Activated CD4-positive, alpha-beta T cell treated with anti-CD3 and anti-CD28 coated beads, Interleukin-2, amount 50 U/mL, for 1 hour (primary cell): Measurements from ENCODE around the gene ACBD3.

Experiments used
- DNase-seq: peaks from one replicate; pipeline ENCODE4 v3.0.0-alpha.2; 2020

The ACBD3 gene

DNA sequence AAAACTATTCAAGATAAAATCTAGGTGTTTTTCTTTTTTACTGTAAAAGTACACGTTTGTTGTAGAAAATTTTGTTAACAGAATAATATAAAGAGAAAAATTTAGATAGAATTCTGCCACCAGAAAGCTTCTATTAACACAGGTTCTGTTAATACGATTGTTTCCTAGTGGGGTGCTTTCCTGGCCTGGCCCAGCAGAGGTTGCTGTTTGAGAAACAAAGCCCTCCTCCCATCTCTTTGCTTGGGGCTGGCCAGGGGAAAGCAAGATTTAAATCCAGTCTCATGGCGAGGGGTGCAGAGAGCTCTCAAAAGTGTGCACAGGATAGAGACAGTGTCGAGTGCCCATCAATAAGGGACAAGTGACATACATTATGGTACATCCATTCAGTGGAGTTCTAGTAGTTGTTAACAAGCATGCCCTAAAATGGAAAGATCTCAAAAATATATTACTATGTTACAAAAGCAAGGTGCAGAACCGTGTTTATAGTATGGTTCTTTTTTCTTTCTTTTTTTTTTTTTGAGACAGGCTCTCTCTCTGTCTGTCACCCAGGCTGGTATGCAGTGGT, 14.6 kb upstream of the ACBD3 start:
- DNase-seq: no peak

DNA sequence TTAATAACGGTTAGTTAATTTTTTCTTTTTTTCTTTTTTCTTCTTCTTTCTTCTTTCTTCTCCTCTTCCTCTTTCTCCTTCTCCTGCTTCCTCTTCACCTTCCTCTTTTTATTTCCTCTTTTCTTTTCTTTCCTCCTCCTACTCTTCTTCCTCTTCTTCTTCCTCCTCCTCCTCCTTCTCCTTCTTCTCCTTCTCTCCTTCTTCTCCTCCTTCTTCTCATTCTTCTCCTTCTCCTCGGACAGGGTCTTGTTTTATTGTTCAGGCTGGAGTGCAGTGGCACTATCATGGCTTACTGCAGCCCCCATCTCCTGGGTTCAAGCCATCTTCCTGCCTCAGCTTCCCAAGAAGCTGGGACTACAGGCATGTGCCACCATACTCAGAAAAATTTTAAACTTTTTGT, 13.4 kb upstream of the ACBD3 start:
- no peak for DNase-seq

DNA sequence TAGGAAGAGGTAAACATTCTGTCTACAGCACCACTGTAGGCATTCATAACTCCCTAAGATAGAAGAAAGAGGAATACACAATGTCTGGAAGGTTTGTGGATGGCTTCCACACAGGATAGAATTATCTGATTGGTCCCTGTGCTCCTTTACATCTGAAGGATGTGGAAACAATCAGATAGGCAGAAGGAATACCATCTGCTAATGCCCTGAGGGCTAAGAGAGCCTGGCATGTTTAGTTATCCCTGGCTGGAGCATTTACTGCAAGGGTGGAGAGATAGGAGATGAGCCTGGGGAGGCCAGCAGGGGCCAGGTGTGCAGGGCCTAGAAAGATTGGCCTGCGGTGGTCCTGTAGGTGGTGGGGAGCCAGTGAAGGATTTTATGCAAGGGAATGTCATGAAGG, 8.6 kb upstream of the ACBD3 start:
- DNase-seq: no peak

DNA sequence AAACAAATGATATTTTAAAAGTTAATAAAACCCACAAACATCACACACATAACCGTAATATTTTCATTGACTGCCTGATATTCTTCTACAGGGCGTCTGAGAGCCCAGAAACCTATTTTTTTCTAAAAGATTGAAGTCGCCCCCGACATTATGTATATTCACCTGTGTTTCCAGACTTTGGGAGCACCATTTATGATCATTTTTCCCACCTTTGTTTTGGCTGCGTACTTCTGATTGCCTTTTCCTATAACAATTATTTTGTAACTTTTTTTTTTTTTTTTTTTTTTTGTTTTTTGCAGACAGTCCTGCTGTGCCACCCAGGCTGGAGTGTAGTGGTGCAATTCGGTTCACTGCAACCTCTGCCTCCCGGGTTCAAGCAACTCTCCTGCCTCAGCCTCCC, 839 bp upstream of the ACBD3 start:
- DNase-seq: no peak

DNA sequence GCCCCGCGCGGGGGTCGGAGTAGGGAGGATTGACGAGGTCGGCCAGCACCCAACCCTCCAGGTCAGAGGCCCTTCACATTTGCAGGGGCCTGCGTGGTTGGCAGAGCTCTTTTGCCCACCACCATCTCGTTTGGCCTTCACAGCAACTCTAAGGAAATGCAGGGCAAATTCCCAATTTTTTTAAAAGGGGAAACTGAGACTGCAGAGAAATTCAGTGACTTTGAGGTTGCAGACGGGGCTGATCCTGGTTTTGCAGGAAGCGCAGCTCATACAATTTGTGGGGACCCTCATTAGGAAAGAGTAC, 430 bp upstream of the ACBD3 start:
- no peak for DNase-seq

DNA sequence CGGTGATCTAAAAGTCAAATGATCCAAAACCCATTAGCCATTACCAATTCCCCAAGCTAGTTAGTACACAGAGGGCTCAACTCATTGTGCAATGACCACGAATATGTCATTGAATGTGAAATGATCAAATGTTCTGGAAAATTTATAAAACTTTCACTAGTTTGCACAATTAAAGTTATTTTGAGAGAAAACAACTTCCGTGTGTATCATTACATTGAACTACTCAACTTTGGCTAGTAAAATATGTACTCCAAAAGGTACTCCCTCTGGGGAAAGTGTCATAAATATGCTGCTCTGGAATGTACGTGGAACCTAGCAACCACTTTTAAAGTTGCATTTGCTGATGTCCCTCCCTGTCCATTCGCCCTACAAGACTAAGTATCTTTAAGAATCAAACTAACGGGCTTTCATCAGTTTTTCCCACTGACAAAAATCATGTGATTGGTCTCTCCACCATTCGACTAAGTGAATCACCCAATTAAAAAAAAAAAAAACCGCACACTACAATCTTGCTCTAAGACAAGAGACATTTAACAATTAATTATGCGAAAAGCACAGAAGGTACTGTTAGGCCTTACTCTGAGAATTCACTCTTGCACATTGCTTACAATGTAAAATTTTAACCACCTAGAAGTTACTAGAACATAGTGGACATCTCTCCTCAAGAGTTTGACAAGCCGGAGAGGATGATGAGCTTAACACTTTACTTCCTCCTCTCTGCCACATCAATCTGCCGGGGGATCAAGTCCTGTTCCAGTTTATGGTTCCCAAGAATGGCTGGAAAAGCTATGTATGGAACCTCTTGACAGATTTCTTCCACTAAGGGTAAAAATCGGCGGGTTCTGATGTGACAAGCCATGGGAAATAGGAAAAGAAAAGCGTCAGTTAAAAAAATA, 1.2 kb downstream of the ACBD3 start:
- no peak for DNase-seq

DNA sequence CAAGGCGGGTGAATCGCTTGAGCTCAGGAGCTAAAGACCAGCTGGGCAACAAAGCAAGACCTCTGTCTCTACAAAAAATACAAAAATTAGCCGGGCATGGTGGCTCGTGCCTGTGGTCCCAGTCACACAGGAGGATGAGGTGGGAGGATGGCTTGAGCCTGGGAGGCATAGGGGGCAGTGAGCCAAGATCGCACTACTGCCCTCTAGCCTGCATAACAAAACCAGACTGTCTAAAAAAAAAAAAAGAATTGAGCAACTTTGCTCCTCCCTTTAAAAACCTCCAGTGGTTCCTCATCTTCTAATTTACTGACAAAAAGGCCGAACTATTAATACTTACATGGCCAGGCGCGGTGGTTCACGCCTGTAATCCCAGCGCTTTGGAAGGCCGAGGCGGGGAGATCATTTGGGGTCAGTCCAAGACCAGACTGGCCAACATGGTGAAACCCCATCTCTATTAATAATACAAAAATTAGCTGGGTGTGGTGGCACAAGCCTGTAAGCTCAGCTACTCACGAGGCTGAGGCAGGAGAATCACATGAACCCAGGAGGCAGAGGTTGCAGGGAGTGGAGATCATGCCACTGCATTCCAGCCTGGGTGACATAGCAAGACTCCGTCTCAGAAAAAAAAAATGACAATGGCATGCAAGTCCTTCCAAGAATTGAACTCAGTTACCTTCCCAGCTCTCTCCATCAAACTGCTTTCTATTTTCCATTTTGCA, 4.4 kb downstream of the ACBD3 start:
- DNase-seq: no peak

DNA sequence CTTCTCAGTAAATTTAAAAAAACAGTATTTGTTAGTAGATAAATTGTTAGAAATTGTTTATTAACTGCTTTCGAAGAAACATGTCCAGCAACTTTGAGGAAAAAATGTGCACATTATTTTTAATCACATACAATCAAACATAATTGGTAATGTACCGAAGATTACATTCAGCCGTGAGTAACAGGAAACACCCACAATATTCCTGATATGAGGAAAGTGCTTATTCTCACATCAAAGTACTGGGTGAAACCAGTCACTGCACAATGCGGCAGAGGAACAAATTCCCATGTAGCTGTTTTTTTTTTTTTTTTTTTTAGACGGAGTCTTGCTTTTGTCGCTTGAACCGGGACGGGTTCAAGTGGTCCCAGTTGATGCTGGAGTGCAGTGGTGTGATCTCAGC, 9.7 kb downstream of the ACBD3 start:
- DNase-seq: no peak

DNA sequence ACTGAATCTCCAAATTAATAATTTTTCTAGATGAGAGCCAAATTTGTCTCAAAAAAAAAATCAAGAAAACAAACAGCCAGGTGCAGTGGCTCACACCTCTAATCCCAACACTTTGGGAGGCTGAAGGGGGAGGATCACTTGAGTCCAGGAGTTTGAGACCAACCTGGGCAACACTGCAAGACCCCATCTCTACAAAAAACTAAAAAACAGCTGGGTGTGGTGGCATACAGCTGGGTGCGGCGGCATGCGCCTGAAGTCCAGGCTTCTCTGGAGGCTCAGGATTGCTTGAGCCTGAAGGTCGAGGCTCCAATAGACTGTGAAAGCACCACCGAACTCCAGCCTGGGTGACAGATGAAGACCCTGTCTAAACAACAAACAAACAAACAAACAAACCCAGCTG, 14.0 kb downstream of the ACBD3 start:
- no peak for DNase-seq

DNA sequence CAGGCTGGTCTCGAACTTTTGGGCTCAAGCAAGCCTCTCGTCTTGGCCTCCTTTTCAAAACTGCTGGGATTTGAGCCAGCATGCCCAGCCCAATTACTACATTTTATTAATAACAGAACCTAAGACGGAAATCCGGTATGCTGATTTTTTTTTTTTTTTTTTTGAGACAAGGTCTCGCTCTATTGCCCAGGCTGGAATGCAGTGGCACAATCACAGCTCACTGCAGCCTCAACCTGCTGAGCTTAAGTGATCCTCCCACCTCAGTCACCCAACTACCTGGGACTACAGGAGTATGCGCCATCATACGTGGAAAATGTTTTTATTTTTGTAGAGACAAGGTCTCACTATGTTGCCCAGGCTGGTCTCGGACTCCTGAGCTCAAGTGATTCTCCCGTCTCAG, 20.2 kb downstream of the ACBD3 start:
- DNase-seq: no peak

DNA sequence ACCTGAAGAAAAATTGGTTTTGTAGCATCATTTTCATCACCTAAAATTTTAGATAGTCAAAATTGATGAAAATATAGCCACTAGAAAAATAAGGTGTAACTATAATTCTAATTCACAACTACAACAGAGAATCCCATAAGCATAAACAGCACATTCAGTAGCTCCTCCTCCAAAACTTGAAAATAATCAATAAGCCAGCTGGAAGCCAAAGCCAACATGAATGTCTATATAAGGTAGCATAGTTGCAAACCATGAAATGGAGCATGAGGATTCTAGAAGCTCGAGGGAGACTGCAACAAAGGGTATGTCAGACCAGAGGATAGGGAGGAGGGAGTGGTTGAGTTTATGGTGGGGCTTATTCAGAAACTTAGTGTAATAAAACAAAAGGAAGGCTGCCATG, 22.4 kb downstream of the ACBD3 start:
- DNase-seq: no peak

DNA sequence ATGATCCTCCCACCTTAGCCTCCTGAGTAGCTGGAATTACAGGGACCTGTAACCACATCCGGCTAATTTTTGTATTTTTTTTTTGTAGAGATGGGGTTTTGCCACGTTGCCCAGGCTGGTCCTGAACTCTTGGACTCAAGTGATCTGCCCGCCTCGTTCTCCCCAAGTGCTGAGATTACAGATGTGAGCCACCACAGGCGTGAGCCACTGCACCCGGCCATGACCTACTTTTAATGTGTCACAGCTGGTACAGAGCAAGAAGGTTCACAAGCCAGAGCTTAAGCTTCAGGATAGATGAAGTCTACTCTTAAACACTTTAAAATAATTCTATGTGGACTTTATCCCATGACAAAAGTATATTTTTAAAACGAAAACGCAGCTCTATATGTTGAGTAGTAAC, 23.6 kb downstream of the ACBD3 start:
- no peak for DNase-seq

DNA sequence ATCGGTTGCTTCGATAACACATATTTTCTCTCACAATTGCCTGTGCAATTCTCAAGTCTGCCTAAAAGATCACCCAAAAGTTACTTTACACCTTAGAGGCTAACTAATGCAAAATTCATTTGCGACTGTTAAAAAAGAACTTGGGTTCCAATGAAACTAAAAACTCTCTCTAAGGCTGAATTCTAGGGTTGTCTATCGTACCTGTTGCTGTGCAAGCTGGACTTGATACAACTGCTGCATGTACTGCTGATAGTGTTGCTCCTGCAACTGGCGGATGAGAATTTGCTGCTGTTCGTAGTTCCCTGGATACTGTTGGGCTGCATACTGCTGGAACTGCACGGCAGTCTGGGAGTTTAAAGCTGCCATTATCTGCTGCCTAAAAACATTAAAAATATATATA, 27.6 kb downstream of the ACBD3 start:
- DNase-seq: no peak

DNA sequence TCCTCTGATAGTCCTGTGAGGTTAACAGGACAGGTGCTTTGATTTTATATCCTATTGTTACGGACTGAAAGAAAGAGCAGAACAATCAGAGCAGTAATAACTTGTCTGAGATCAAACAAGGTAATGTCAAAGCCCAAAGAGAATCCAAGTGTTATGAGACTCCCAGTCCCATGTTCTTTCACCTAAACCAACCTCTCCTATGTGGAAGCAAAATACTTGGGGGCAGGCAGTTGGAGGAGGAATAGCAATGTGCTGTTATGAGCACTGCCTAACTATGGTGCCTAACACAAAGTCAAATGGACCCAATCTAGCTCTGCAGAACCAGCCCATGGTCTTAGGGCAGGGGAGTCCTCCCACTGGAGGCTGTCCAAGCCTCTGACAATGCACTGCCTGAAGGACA, 28.1 kb downstream of the ACBD3 start:
- no peak for DNase-seq

DNA sequence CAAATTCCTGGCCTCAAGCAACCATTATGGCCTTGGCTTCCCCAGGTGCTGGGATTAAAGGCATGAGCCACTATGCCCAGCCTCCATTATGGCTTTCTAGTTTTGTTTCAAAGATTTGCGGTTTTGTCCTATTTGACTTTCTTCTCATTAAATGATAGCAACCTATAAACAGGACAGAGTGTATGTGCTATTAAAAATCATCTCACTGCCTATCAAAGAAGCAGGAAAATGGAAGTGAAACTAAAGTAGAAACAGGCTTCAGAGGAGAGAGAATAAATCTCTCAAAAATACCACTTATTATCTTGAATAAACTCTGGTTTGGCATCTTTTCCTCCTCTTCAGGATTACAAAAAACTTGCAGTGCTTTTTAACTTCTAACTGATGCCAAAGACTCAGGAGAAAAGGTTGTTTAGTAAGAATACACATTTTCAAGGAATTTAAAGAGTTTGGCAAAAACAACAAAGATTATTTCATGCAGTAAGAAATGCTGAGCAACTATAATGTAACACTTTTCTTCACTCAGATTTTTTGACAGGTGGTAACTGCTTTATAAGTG, 28.7 kb downstream of the ACBD3 start:
- DNase-seq: no peak

DNA sequence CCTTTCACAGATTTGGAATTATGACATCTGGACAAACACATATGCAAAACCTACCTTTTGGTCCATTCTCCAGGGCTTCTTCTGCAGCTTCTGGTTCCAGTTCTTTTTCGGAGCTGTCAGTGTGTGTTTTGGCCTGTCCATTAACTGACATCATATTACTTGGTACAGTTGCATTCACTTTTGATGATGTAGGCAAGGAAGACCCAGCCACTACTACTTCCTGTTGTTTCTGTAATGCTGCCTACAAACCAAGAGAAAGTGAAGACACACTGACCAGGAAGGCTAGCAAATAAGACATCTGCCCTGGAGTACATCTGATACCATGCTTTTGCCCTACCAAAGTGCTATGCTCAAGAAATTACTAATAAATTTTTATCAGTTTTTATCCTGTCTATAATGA, 31.9 kb downstream of the ACBD3 start:
- DNase-seq: no peak

DNA sequence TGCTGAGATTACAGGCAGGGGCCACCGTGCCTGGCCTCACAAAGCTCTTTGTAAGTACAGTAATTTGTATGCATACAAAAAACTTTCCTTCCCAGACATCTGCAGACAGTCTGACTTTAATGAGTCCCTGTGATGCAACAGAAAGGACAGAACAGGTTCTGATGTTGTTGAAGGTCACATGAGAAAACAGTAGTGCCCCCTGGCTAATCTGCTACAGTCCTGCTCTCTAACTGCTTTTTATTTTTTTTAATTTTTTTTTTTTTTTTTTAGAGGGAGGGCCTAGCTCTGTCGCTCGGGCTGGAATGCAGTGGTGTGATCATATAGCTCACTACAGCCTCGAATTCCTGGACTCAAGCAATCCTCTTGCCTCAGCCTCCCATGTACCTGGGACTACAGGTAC, 36.7 kb downstream of the ACBD3 start:
- no peak for DNase-seq

DNA sequence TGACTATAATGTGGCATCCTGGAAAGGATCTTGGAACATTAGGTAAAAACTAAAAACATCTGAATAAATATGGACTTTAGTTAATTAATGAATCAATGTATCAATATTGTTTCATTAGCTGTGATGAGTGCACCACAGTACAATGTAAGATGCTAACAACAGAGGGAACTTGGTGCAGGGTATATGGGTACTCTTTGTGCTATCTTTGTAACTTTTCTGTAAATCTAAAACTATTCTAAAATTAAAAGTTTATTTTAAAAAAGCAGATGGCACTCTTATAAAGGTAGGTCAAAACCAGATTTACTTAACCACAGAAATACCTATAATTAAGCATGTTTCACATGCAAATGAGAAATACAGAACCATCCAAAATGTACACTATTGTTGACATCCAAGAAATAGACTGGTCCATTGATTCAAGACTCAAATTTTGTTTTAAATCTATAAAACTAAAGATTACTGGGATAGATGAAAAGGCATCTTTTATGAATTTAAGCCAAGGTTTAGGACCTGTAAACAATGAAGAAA, 38.4 kb downstream of the ACBD3 start:
- no peak for DNase-seq

DNA sequence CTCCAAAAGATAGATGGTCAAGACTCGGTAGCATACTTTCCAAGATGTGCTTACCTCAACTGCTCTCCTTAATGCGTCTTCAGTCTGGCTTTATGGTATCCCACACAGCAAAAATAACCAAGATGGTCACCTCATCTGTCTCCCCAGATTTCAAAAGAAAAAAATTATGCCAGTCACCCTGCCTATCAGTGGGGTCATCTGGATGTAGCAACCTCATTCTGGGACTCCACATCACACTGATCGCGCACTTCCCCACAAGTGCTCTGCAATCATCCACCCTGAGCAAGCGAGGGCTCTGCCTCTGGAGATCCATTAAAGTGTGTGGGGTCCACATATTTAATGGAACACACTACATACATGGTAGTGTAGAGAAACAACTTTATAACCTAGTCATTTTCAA, 42.5 kb downstream of the ACBD3 start:
- DNase-seq: no peak

DNA sequence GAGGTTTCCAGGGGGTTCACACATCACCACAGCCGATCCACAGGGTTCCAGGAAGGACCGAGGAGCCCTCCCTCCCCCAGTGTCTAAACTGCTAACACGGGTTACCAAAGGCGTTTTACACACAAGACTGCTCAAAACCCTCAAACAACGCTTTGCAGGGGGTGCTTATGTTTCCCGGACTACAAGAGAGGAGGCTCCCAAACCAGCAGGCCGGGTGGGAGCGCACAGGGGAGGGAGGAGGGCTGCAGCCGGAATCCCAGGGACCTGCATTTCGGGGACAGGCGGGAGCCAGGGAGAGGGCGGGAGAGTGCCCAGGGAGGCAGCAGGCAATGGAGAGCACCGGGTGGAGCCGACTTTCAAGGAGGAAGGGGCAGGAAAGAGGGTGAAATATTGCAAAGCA, 50.8 kb downstream of the ACBD3 start:
- DNase-seq: no peak

DNA sequence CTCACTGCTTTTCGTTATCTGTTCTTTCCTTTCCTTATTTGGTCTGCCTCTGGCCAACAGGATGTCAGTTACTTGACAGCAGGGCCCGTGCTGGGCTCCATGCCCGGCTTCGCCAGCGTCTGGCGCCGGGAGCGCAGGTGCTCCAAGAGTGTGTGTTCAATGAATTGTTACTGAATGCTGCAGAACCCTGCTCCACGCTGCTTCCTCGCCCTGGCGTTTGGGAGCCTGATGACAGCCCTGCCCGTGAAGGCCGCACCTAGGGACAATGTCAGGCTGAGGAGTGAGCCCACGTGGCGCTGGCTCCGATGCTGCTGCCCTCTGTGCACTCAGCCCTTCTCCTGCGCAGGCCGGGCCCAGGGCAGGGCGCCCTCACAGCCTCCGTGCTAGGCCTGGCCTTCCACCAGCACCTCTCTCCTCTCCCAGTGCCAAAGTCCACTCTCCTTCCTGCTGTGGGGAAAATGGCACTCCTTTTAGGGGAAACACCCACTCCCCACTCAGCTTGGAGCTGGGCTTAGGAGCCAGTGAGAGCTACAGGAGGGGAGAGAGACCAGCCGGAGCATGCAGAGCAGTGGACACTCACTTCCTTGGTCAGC, 51.4 kb downstream of the ACBD3 start:
- DNase-seq: no peak

DNA sequence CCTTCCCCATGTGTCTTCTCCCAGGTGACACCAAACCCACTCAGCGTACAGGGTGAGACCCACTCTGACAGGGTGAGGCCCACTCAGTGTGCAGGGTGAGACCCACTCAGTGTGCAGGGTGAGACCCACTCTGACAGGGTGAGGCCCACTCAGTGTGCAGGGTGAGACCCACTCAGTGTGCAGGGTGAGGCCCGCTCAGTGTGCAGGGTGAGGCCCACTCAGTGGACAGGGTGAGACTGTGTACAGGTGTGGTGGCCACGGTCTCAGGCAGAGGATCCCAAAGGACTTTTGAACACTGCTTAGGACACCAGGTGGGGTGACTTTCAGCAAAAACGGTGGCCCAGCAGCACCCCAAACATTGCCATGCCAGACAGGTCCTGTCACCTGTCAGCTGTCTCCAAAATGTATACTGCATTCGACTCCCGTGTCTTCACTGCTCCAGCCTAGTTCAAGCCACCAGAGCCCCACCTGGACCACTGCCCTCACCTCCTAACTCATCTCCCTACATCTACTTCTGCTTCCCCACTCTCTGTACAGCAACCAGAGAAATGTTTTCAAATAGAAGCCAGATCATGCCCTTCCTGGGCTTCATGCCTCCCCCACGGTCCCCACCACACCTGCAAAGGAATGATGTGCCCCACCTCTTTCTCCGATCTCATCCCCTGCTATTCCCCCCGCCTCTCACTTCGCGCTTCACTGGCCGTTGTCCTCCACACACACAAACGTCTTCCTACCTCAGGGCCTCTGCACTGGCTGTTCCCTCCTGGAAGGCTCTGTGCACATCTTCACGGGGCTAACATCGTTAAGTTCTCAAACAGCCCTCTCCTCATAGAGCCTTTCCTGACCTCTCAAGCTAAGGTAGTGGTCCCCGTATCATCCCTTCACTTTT, 52.1 kb downstream of the ACBD3 start:
- no peak for DNase-seq
